Liver (tissue), 9 donors: Measurements from ENCODE around the gene GTF3C4. TPM values are rescaled to one million over a fixed set of nuclear protein-coding genes. Genes with fewer than 3 reads are reported as not detected.

Experiments used
- DNase-seq: peaks from one replicate; pipeline ENCODE4 v3.0.0-alpha.2; 2017; ENCODE audit warnings: low spot score
- H3K27ac ChIP-seq, 2 donors: one replicate each; pipeline ENCODE4 v1.7.0; 2013; ENCODE audit warnings: inconsistent platforms in 2 of 2, low read length in 2 of 2, control low read depth in 1 of 2, low read depth in 1 of 2, mild to moderate bottlenecking in 1 of 2
- H3K27me3 ChIP-seq, 4 donors: one replicate each; pipeline versions ENCODE4 v1.6.1 to v1.7.0; 2013; ENCODE audit warnings: low read length in 3 of 4, inconsistent platforms in 1 of 4, mild to moderate bottlenecking in 1 of 4, moderate library complexity in 1 of 4; ENCODE audit not compliant: control insufficient read depth in 4 of 4, insufficient read depth in 4 of 4
- H3K36me3 ChIP-seq, 4 donors: one replicate each; pipeline versions ENCODE4 v1.6.1 to v1.7.0; 2013; ENCODE audit warnings: low read length in 3 of 4, mild to moderate bottlenecking in 3 of 4, low read depth in 1 of 4, moderate library complexity in 1 of 4; ENCODE audit not compliant: control insufficient read depth in 4 of 4, insufficient read depth in 3 of 4
- H3K4me1 ChIP-seq, 4 donors: one replicate each; pipeline versions ENCODE4 v1.6.1 to v1.7.0; 2013; ENCODE audit warnings: low read length in 3 of 4, mild to moderate bottlenecking in 3 of 4, moderate library complexity in 1 of 4; ENCODE audit not compliant: control insufficient read depth in 4 of 4, insufficient read depth in 4 of 4
- H3K4me3 ChIP-seq, 3 donors: one replicate each; pipeline versions ENCODE4 v1.6.1 to v1.7.0; 2013; ENCODE audit warnings: low read length in 3 of 3, control low read depth in 1 of 3, low read depth in 1 of 3, mild to moderate bottlenecking in 1 of 3
- H3K9ac ChIP-seq, 2 donors: one replicate each; pipeline ENCODE4 v1.7.0; 2013; ENCODE audit warnings: low read length in 2 of 2, mild to moderate bottlenecking in 2 of 2, moderate library complexity in 2 of 2, control low read depth in 1 of 2, low read depth in 1 of 2
- H3K9me3 ChIP-seq, 4 donors: one replicate each; pipeline versions ENCODE4 v1.6.1 to v1.7.0; 2013; ENCODE audit warnings: low read length in 3 of 4; ENCODE audit not compliant: control insufficient read depth in 4 of 4
- EGR1 ChIP-seq, 2 donors: IDR thresholded peaks; 2 replicates each; pipeline ENCODE4 v1.6.1; 2016 to 2018; ENCODE audit warnings: antibody characterized with exemption in 2 of 2, low read depth in 2 of 2
- FOXA1 ChIP-seq: IDR thresholded peaks from 2 replicates; pipeline ENCODE4 v1.6.1; 2016; ENCODE audit warnings: antibody characterized with exemption
- FOXA2 ChIP-seq: IDR thresholded peaks from 2 replicates; pipeline ENCODE4 v1.6.1; 2016; ENCODE audit warnings: antibody characterized with exemption
- GABPA ChIP-seq, 2 donors: IDR thresholded peaks in 1 of 2; conservative IDR thresholded peaks in 1 of 2; 2 replicates each; pipeline ENCODE4 v1.6.1; 2016; ENCODE audit warnings: antibody characterized with exemption in 2 of 2, mild to moderate bottlenecking in 1 of 2, moderate library complexity in 1 of 2
- HNF4A ChIP-seq, 2 donors: conservative IDR thresholded peaks; 2 replicates each; pipeline ENCODE4 v1.6.1; 2016; ENCODE audit warnings: antibody characterized with exemption in 2 of 2, mild to moderate bottlenecking in 2 of 2
- JUND ChIP-seq, 2 donors: IDR thresholded peaks; 2 replicates each; pipeline ENCODE4 v1.6.1; 2016; ENCODE audit warnings: antibody characterized with exemption in 2 of 2
- NR2F2 ChIP-seq: IDR thresholded peaks from 2 replicates; pipeline ENCODE4 v1.6.1; 2016; ENCODE audit warnings: antibody characterized with exemption
- RAD21 ChIP-seq, 2 donors: IDR thresholded peaks; 2 replicates each; pipeline ENCODE4 v1.6.1; 2016; ENCODE audit warnings: antibody characterized with exemption in 2 of 2, mild to moderate bottlenecking in 2 of 2
- RXRA ChIP-seq, 2 donors: IDR thresholded peaks; 2 replicates each; pipeline ENCODE4 v1.6.1; 2017 to 2018; ENCODE audit warnings: antibody characterized with exemption in 2 of 2, mild to moderate bottlenecking in 1 of 2
- SP1 ChIP-seq: IDR thresholded peaks from 2 replicates; pipeline ENCODE4 v1.6.1; 2018; ENCODE audit warnings: antibody characterized with exemption, mild to moderate bottlenecking
- TAF1 ChIP-seq: conservative IDR thresholded peaks from 2 replicates; pipeline ENCODE4 v1.6.1; 2016; ENCODE audit warnings: antibody characterized with exemption, mild to moderate bottlenecking
- YY1 ChIP-seq: IDR thresholded peaks from 2 replicates; pipeline ENCODE4 v1.6.1; 2016; ENCODE audit warnings: antibody characterized with exemption, mild to moderate bottlenecking
- WGBS: extraction: QIAGEN DNeasy Blood & Tissue Kit; methylation state at CpG from one replicate; pipeline ENCODE4 v1.1.7; 2013; 5-methylcytosine and 5-hydroxymethylcytosine counted together
- polyA plus RNA-seq, 2 donors: library from polyadenylated mRNA; stranded (reverse) in 1 of 2; unstranded in 1 of 2; fragments of 200-250 nt in 1 of 2; fragments of >200 nt in 1 of 2; fragmentation: Nextera tagmentation in 1 of 2; extraction: Ambion mirVana in 1 of 2; gene quantifications; one replicate each; pipeline versions ENCODE4 v1.2.1 to v1.2.3, GENCODE V29; 2013 to 2015
- total RNA-seq, 2 donors: library from RNA; depleted of rRNA; stranded (reverse); fragments of >200 nt; gene quantifications; one replicate each; pipeline ENCODE4 v1.2.3, GENCODE V29; 2014
- TF ChIP-seq, protein P1 (sequence below): IDR thresholded peaks from 2 replicates; pipeline ENCODE4 v1.6.1; 2016; ENCODE audit warnings: antibody characterized with exemption
- TF ChIP-seq, protein P2 (sequence below): IDR thresholded peaks from 2 replicates; pipeline ENCODE4 v1.6.1; 2016; ENCODE audit warnings: antibody characterized with exemption, mild to moderate bottlenecking
- TF ChIP-seq, protein P3 (sequence below): IDR thresholded peaks from 2 replicates; pipeline ENCODE4 v1.6.1; 2016; ENCODE audit warnings: antibody characterized with exemption
- TF ChIP-seq, protein P4 (sequence below): fragments of 150-350 bp; IDR thresholded peaks from 2 replicates; pipeline ENCODE4 v1.5.1; 2017; ENCODE audit warnings: improper control_type of control experiment, low read depth, low read length; ENCODE audit not compliant: missing input control
- TF ChIP-seq, protein P5 (sequence below): IDR thresholded peaks from 2 replicates; pipeline ENCODE4 v1.6.1; 2016; ENCODE audit warnings: antibody characterized with exemption
- donor health status: healthy.
- donor health status: healthy.
- donor health status: healthy.
- donor health status: healthy.
- donor health status: healthy.

The GTF3C4 gene
- total and polyA plus RNA-seq, 4 donors = 1.4 to 7.2 (median 5.0) TPM

DNA sequence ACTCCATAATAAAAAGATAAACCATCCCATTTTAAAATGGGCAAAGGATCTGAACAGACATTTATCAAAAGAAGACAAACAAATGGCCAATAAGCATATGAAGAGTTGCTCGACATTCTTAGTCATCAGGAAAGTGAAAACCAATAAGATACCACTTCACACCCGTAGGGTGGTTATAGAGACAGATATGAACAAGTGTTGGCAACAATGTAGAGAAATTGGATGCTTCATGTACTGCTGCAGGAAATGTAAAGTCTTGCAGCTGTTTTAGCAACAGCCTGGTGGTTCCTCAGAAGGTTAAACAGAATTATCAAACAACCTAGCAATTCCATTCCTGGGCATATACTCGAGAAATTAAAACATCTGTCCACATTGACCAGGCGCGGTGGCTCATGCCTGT lies 42.5 kb downstream of the GTF3C4 start (continued):
- TF ChIP-seq RAD21 (IDR thresholded peaks at IDR 0.05) = no peak
- no peak for TF ChIP-seq TAF1
- TF ChIP-seq JUND (IDR thresholded peaks at IDR 0.05) = no peak
- TF ChIP-seq NR2F2 = no peak
- TF ChIP-seq, protein P1, sequence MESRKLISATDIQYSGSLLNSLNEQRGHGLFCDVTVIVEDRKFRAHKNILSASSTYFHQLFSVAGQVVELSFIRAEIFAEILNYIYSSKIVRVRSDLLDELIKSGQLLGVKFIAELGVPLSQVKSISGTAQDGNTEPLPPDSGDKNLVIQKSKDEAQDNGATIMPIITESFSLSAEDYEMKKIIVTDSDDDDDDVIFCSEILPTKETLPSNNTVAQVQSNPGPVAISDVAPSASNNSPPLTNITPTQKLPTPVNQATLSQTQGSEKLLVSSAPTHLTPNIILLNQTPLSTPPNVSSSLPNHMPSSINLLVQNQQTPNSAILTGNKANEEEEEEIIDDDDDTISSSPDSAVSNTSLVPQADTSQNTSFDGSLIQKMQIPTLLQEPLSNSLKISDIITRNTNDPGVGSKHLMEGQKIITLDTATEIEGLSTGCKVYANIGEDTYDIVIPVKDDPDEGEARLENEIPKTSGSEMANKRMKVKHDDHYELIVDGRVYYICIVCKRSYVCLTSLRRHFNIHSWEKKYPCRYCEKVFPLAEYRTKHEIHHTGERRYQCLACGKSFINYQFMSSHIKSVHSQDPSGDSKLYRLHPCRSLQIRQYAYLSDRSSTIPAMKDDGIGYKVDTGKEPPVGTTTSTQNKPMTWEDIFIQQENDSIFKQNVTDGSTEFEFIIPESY = no peak
- no peak for TF ChIP-seq FOXA1

DNA sequence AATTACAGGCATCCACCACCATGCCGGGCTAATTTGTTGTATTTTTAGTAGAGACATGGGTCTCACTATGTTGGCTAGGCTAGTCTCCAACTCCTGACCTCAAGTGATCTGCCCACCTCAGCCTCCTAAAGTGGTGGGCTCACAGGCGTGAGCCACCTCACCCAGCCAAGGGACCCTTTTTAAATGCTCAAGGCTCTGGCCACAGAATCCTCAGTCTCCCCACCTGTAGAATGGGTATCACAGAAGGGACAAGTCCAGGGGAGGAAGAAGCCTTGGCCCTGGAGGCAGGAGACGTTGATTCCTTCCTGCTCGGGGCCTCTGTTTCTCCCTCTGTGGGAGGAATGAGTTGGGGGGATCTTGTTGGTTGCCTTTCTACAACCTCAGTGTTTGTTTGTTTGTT lies 45.7 kb downstream of the GTF3C4 start:
- Histone ChIP-seq H3K4me3 (no peak overlapping the region), H3K9ac (no peak overlapping the region), H3K27ac (no peak overlapping the region), H3K36me3 (no peaks in the 10 kb centered on the region), H3K27me3 (peaks cover 0 to 6% (median 0%) of the 10 kb centered on the region in 4 donors), H3K9me3 (no peaks in the 10 kb centered on the region), H3K4me1 (no peaks in the 10 kb centered on the region)
- TF ChIP-seq RAD21 (IDR thresholded peaks at IDR 0.05) = no peak
- TF ChIP-seq, protein P2, sequence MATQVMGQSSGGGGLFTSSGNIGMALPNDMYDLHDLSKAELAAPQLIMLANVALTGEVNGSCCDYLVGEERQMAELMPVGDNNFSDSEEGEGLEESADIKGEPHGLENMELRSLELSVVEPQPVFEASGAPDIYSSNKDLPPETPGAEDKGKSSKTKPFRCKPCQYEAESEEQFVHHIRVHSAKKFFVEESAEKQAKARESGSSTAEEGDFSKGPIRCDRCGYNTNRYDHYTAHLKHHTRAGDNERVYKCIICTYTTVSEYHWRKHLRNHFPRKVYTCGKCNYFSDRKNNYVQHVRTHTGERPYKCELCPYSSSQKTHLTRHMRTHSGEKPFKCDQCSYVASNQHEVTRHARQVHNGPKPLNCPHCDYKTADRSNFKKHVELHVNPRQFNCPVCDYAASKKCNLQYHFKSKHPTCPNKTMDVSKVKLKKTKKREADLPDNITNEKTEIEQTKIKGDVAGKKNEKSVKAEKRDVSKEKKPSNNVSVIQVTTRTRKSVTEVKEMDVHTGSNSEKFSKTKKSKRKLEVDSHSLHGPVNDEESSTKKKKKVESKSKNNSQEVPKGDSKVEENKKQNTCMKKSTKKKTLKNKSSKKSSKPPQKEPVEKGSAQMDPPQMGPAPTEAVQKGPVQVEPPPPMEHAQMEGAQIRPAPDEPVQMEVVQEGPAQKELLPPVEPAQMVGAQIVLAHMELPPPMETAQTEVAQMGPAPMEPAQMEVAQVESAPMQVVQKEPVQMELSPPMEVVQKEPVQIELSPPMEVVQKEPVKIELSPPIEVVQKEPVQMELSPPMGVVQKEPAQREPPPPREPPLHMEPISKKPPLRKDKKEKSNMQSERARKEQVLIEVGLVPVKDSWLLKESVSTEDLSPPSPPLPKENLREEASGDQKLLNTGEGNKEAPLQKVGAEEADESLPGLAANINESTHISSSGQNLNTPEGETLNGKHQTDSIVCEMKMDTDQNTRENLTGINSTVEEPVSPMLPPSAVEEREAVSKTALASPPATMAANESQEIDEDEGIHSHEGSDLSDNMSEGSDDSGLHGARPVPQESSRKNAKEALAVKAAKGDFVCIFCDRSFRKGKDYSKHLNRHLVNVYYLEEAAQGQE = no peak
- no peak for TF ChIP-seq SP1
- TF ChIP-seq GABPA (IDR thresholded peaks at IDR 0.05 in 1 of 2, conservative IDR thresholded peaks at IDR 0.05 in 1 of 2) = no peak
- TF ChIP-seq JUND (IDR thresholded peaks at IDR 0.05) = no peak
- TF ChIP-seq, protein P3, sequence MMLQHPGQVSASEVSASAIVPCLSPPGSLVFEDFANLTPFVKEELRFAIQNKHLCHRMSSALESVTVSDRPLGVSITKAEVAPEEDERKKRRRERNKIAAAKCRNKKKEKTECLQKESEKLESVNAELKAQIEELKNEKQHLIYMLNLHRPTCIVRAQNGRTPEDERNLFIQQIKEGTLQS = no peak
- TF ChIP-seq HNF4A (conservative IDR thresholded peaks at IDR 0.05) = no peak
- TF ChIP-seq YY1 = no peak
- TF ChIP-seq FOXA2 = no peak
- TF ChIP-seq, protein P1 = no peak
- TF ChIP-seq RXRA (IDR thresholded peaks at IDR 0.05) = no peak
- TF ChIP-seq EGR1 (IDR thresholded peaks at IDR 0.05; ENCODE audit: low read depth in 2 of 2) = no peak
- TF ChIP-seq, protein P4, sequence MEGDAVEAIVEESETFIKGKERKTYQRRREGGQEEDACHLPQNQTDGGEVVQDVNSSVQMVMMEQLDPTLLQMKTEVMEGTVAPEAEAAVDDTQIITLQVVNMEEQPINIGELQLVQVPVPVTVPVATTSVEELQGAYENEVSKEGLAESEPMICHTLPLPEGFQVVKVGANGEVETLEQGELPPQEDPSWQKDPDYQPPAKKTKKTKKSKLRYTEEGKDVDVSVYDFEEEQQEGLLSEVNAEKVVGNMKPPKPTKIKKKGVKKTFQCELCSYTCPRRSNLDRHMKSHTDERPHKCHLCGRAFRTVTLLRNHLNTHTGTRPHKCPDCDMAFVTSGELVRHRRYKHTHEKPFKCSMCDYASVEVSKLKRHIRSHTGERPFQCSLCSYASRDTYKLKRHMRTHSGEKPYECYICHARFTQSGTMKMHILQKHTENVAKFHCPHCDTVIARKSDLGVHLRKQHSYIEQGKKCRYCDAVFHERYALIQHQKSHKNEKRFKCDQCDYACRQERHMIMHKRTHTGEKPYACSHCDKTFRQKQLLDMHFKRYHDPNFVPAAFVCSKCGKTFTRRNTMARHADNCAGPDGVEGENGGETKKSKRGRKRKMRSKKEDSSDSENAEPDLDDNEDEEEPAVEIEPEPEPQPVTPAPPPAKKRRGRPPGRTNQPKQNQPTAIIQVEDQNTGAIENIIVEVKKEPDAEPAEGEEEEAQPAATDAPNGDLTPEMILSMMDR = no peak
- TF ChIP-seq FOXA1 = no peak
- TF ChIP-seq, protein P5, sequence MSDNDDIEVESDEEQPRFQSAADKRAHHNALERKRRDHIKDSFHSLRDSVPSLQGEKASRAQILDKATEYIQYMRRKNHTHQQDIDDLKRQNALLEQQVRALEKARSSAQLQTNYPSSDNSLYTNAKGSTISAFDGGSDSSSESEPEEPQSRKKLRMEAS = no peak
- no peak for TF ChIP-seq TAF1
- no peak for TF ChIP-seq NR2F2
- no peak for DNase-seq
- WGBS = 82% methylated on average over 4 of the region's 4 CpGs
